ENCODE measurements around the gene CTAGE9.

DNA sequence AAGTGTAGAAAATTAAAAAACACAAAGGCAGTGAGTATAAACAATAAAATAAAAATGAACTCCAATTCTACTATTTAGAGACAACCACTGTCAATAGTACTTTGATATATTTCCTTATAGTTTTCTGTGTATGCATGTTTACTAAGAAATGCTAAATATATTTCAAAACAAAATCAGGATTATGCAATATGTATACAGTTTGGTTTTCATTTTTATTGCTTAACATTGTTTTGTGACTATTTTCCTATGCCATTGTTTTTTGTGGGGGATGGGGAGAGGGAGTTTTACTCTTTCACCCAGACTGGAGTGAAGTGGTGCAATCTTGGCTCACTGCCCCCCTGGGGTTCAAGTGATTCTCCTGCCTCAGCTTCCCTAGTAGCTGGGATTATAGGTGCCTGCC lies 29.2 kb downstream of the CTAGE9 start:
- TF ChIP-seq, protein P1, sequence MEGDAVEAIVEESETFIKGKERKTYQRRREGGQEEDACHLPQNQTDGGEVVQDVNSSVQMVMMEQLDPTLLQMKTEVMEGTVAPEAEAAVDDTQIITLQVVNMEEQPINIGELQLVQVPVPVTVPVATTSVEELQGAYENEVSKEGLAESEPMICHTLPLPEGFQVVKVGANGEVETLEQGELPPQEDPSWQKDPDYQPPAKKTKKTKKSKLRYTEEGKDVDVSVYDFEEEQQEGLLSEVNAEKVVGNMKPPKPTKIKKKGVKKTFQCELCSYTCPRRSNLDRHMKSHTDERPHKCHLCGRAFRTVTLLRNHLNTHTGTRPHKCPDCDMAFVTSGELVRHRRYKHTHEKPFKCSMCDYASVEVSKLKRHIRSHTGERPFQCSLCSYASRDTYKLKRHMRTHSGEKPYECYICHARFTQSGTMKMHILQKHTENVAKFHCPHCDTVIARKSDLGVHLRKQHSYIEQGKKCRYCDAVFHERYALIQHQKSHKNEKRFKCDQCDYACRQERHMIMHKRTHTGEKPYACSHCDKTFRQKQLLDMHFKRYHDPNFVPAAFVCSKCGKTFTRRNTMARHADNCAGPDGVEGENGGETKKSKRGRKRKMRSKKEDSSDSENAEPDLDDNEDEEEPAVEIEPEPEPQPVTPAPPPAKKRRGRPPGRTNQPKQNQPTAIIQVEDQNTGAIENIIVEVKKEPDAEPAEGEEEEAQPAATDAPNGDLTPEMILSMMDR (IDR thresholded peaks at IDR 0.05) = no peak
- TF ChIP-seq POLR2A (IDR thresholded peaks at IDR 0.05) = no peak
